HCT116 (cell line): ENCODE data around the gene CLDN9. TPM values are rescaled to one million over a fixed set of nuclear protein-coding genes. Genes with fewer than 3 reads are reported as not detected.

Experiments
- ATAC-seq: fragments of 200-7000 bp; cut with Tn5 transposase; 2 replicates; pipeline ENCODE4 v1.9.1; 2020; ENCODE audit warnings: mild to moderate bottlenecking, moderate library complexity
- BruUV-seq: library from RNA; stranded (reverse); fragments of 400-500 nt; replicated peaks from 2 replicates; lab custom pipeline; 2021; lab: Mats Ljungman, UMichigan
- CTCF ChIA-PET: fragments of 300-600 bp; sonication (Branson Sonifier 250); formaldehyde crosslinking; loops from one replicate; lab custom pipeline; 2021; ENCODE audit warnings: antibody characterized with exemption; lab: Charles Lee
- POLR2A ChIA-PET: fragments of 300-600, 350-600 bp; sonication (Branson Sonifier 250); formaldehyde crosslinking; loops from one replicate; lab custom pipeline; 2021; ENCODE audit warnings: antibody characterized with exemption; lab: Charles Lee
- RAD21 ChIA-PET, 2 experiments: fragments of 300-600 bp; sonication (Branson Sonifier 250); formaldehyde crosslinking; loops; one replicate each; lab custom pipeline; 2023; ENCODE audit warnings: low total read pairs in 2 of 2; ENCODE audit not compliant: uncharacterized antibody in 2 of 2, unreplicated experiment in 2 of 2, low non-redundant PET in 1 of 2; lab: Charles Lee
- DNase-seq: peaks from one replicate; pipeline ENCODE4 v3.0.0-alpha.2; 2010; ENCODE audit warnings: low read depth, low spot score
- H2AFZ ChIP-seq: fragments of 200-600 bp; shearing (Covaris generic), sonication (generic); 2 replicates; pipeline ENCODE4 v1.6.1; 2017; ENCODE audit warnings: low read depth, mixed run types, mixed read lengths, antibody characterized with exemption, low read length; ENCODE audit not compliant: poor library complexity, severe bottlenecking
- H3K27ac ChIP-seq: 2 replicates; pipeline ENCODE4 v1.5.1; 2012; ENCODE audit warnings: low read depth, low read length
- H3K27me3 ChIP-seq: fragments of 200-600 bp; sonication (generic); 2 replicates; pipeline ENCODE4 v1.6.1; 2016; ENCODE audit warnings: mixed run types, low read length, mixed read lengths; ENCODE audit not compliant: insufficient read depth
- H3K36me3 ChIP-seq, 2 experiments: fragments of 200-500 bp in 1 of 2; fragments of 200-600 bp in 1 of 2; sonication (Bioruptor generic) in 1 of 2; sonication (generic) in 1 of 2; 2 replicates each; pipeline versions ENCODE4 v1.5.1 to v1.6.1; 2014 to 2016; ENCODE audit warnings: low read length in 2 of 2, inconsistent platforms in 1 of 2, mixed read lengths in 1 of 2, mixed run types in 1 of 2; ENCODE audit not compliant: insufficient read depth in 2 of 2, control insufficient read depth in 1 of 2
- H3K4me1 ChIP-seq, 2 experiments: fragments of 200-600 bp in 1 of 2; sonication (generic) in 1 of 2; 2 replicates each; pipeline versions ENCODE4 v1.5.1 to v1.6.1; 2012 to 2017; ENCODE audit warnings: low read length in 2 of 2, inconsistent platforms in 1 of 2, mild to moderate bottlenecking in 1 of 2, mixed read lengths in 1 of 2, mixed run types in 1 of 2, moderate library complexity in 1 of 2; ENCODE audit not compliant: insufficient read depth in 2 of 2, control insufficient read depth in 1 of 2
- H3K4me2 ChIP-seq: fragments of 200-600 bp; sonication (generic); 2 replicates; pipeline ENCODE4 v1.6.1; 2017; ENCODE audit warnings: mixed run types, low read length, mixed read lengths
- H3K4me3 ChIP-seq, 2 experiments: fragments of 200-600 bp in 1 of 2; sonication (generic) in 1 of 2; replicated peaks in 1 of 2; 2 replicates each; pipeline ENCODE4 v1.5.1; 2011 to 2016; ENCODE audit warnings: low read length in 2 of 2, control low read depth in 1 of 2, low read depth in 1 of 2, mild to moderate bottlenecking in 1 of 2, mixed read lengths in 1 of 2, mixed run types in 1 of 2
- H3K79me2 ChIP-seq: fragments of 200-600 bp; sonication (generic); 2 replicates; pipeline ENCODE4 v1.6.1; 2017; ENCODE audit warnings: mild to moderate bottlenecking, mixed run types, low read length, moderate library complexity, mixed read lengths; ENCODE audit not compliant: insufficient read depth
- H3K9ac ChIP-seq: fragments of 200-600 bp; sonication (generic); 2 replicates; pipeline ENCODE4 v1.6.1; 2016; ENCODE audit warnings: low read length, mixed read lengths
- H3K9me2 ChIP-seq: fragments of 200-600 bp; sonication (generic), shearing (Covaris generic); 2 replicates; pipeline ENCODE4 v1.6.1; 2017; ENCODE audit warnings: mixed run types, mild to moderate bottlenecking, moderate library complexity; ENCODE audit not compliant: insufficient read depth
- H3K9me3 ChIP-seq, 2 experiments: fragments of 200-500 bp in 1 of 2; fragments of 200-600 bp in 1 of 2; sonication (Bioruptor generic) in 1 of 2; sonication (generic) in 1 of 2; 2 replicates each; pipeline ENCODE4 v1.6.1; 2014 to 2017; ENCODE audit warnings: low read length in 2 of 2, mixed read lengths in 2 of 2, inconsistent platforms in 1 of 2, low read depth in 1 of 2, mild to moderate bottlenecking in 1 of 2, mixed run types in 1 of 2, moderate library complexity in 1 of 2; ENCODE audit not compliant: control insufficient read depth in 1 of 2, insufficient read depth in 1 of 2
- H4K20me1 ChIP-seq: fragments of 200-600 bp; sonication (generic), shearing (Covaris generic); 2 replicates; pipeline ENCODE4 v1.6.1; 2017; ENCODE audit warnings: mixed run types, mild to moderate bottlenecking, moderate library complexity; ENCODE audit not compliant: insufficient read depth
- FOSL1 ChIP-seq: IDR thresholded peaks from 2 replicates; pipeline ENCODE4 v1.6.1; 2012; ENCODE audit warnings: low read depth
- JUND ChIP-seq: IDR thresholded peaks from 2 replicates; pipeline ENCODE4 v1.6.1; 2012
- POLR2AphosphoS5 ChIP-seq: IDR thresholded peaks from 2 replicates; pipeline ENCODE4 v1.6.1; 2011; ENCODE audit warnings: mild to moderate bottlenecking, low read depth, low read length, moderate library complexity
- REST ChIP-seq: IDR thresholded peaks from 2 replicates; pipeline ENCODE4 v1.6.1; 2012; ENCODE audit warnings: low read depth
- TCF7L2 ChIP-seq: IDR thresholded peaks from 2 replicates; pipeline ENCODE4 v1.7.0; 2011; ENCODE audit warnings: borderline replicate concordance, inconsistent platforms; ENCODE audit not compliant: insufficient read depth, insufficient read length; ENCODE audit errors: extremely low read depth
- YY1 ChIP-seq: IDR thresholded peaks from 2 replicates; pipeline ENCODE4 v1.6.1; 2011; ENCODE audit warnings: low read length, low read depth, moderate library complexity, mild to moderate bottlenecking; ENCODE audit not compliant: insufficient replicate concordance; ENCODE audit errors: extremely low read depth
- ZBTB33 ChIP-seq: IDR thresholded peaks from 2 replicates; pipeline ENCODE4 v1.6.1; 2011; ENCODE audit warnings: mild to moderate bottlenecking, low read length, moderate library complexity; ENCODE audit not compliant: insufficient replicate concordance; ENCODE audit errors: extremely low read depth
- ZFX ChIP-seq: fragments of 450-650 bp; IDR thresholded peaks from 2 replicates; pipeline ENCODE4 v1.6.1; 2017
- intact Hi-C: fragments of 100-400 bp; cut with micrococcal nuclease; formaldehyde crosslinking; loops from 2 replicates; pipeline ENCODE4 v1.10.0; 2022
- total RNA-seq: library from RNA; stranded (reverse); gene quantifications from one replicate; pipeline ENCODE4 v1.2.1, GENCODE V29; 2021; ENCODE audit not compliant: unreplicated experiment
- TF ChIP-seq, protein P1 (sequence below): IDR thresholded peaks from 2 replicates; pipeline ENCODE4 v1.6.1; 2012

Gene CLDN9
- total RNA-seq, 1 experiment from 2014 or later: 0.76 TPM

DNA sequence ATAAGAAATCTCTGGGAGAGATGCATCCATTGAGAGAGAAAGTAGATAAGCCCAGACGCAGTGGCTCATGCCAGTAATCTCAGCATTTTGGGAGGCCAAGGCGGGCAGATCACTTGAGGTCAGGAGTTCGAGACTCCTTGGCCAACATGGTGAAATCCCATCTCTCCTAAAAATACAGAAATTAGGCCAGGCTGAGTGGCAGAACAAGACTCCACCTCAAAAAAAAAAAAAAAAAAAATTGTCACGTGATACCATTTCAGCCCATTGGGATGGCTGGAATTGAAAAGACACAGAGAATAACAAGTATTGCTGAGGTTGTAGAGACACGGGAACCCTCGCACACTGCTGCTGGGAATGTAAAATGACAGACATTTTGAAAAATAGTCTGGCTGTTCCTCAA lies 49.8 kb downstream of the CLDN9 start (continued):
- TF ChIP-seq REST (no peak), YY1 (no peak)

GRCh38 chr16:3063625-3064386 lies 51.1 kb downstream of the CLDN9 start:
- Histone ChIP-seq H3K27me3 (no peaks in the 10 kb centered on the region), H3K4me2 (no peak overlapping the region), H3K9ac (no peak overlapping the region), H3K9me2 (no peaks in the 10 kb centered on the region), H3K4me3 (no peak overlapping the region), H3K9me3 (no peaks in the 10 kb centered on the region), H3K36me3 (no peaks in the 10 kb centered on the region), H4K20me1 (no peaks in the 10 kb centered on the region), H3K4me1 (peaks cover 0 to 26% of the 10 kb centered on the region in 2 experiments; a peak in 2 of 4 replicates), H3K79me2 (no peaks in the 10 kb centered on the region), H2AFZ (no peak overlapping the region), H3K27ac (no peak overlapping the region)
- BruUV-seq: no TSS peak
- RAD21 ChIA-PET: no interaction called here
- no peak for ATAC-seq
- intact Hi-C loops: no loop called here
- TF ChIP-seq POLR2AphosphoS5 (no peak), ZFX (no peak), FOSL1 (no peak), TCF7L2 (no peak), ZBTB33 (no peak), JUND (no peak), REST (no peak)
- TF ChIP-seq, protein P1, sequence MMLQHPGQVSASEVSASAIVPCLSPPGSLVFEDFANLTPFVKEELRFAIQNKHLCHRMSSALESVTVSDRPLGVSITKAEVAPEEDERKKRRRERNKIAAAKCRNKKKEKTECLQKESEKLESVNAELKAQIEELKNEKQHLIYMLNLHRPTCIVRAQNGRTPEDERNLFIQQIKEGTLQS: no peak
- CTCF ChIA-PET: interaction anchor here (0.9 kb wide), 1 partner anchor 66 kb away, joined by 3 read pairs; no protein-coding TSS in a partner anchor
- DNase-seq: no peak
- POLR2A ChIA-PET: no interaction called here
